GM12873 (cell line): ENCODE data around the gene TNS2.

Experiments used
- TF ChIP-seq, protein P1 (sequence below): IDR thresholded peaks from 2 replicates; pipeline ENCODE4 v1.5.1; 2012; ENCODE audit warnings: low read depth, mild to moderate bottlenecking, moderate library complexity, low read length, control low read depth; ENCODE audit not compliant: insufficient read depth; ENCODE audit errors: missing control alignments

TNS2 gene

DNA sequence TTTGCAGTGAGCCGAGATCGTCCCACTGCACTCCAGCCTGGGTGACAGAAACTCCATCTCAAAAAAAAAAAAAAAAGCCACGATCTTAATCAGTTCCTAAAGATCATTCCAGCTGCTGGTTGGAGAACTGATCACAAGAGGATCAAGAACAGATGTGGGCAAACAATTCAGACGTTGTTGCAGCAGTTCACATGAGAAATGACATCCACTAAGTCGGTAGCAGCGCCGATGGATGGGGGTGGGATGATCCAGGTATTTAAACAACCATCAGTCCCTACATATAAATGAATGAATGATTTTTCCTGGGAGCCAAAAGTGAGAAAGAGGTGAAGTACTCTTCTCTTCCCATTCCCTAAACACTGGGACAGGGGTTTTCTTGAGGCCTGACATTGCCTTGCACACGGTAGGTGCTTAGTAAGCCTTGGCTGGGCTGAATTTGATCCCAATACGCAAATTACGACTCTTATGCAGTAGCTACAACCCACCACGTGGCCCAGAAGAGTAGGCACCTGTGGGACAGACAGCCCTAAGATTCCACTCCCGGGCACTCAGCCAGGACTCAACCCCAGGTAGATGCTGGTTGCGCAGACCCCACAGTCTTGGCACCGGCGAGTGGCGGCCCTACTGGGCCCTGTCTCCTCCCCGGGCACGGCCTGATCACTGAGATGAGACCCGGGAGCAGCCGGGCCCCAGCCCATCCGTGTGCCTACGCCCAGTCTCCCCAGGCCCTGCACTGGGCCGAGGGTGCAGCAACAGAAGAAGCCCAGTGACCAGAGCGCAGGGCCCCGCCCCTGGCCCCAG lies 28.8 kb downstream of the TNS2 start:
- TF ChIP-seq, protein P1, sequence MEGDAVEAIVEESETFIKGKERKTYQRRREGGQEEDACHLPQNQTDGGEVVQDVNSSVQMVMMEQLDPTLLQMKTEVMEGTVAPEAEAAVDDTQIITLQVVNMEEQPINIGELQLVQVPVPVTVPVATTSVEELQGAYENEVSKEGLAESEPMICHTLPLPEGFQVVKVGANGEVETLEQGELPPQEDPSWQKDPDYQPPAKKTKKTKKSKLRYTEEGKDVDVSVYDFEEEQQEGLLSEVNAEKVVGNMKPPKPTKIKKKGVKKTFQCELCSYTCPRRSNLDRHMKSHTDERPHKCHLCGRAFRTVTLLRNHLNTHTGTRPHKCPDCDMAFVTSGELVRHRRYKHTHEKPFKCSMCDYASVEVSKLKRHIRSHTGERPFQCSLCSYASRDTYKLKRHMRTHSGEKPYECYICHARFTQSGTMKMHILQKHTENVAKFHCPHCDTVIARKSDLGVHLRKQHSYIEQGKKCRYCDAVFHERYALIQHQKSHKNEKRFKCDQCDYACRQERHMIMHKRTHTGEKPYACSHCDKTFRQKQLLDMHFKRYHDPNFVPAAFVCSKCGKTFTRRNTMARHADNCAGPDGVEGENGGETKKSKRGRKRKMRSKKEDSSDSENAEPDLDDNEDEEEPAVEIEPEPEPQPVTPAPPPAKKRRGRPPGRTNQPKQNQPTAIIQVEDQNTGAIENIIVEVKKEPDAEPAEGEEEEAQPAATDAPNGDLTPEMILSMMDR = no peak

DNA sequence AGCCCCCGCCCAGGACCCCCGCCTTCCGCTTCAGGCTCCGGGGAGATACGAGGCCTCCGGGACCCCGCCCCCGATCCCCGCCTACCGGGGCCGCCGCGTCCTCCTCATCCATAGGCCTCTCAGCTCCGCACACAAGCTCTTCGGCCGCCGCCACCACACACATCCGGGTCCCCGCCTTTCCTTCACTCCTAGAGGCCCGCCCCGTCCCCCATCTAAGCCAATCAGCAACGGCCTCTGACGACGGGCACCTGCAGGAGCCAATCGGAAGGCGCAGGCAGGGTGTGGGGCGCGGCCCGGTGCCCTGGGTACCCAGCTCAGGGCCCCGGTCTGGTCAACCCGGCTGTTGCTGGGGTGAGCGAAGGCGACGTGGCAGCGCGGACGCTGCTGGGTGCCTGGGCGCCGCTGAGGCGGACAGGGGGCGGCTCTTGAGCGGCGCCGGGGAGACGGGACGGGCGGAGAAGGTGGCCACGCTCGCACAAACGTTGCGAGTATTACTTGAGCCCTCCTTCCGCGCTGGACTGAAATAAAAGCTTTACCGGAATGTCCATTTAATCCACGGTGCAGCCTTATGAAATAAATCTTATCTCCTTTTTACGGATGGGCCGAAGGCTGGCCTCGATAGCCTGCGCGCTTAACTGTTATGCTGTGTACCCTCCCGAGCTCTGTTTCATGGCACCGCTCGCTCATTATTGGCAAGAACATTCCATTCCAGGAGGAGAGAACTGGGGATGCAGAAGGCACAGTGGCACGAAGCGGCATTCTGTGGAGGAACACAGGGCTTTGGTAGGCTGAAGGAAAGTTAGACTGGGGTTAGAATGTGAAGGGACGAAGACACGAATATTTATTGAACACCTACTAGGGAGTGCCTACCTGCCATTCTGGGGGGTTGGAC lies 29.6 kb downstream of the TNS2 start, which contains the start of gene SPRYD3:
Gene SPRYD3 (minus strand): TSS at position 165 of the 892 bp plus-strand sequence. CDS start 57 bp downstream, at position 108.
- TF ChIP-seq, protein P1 = no peak

DNA sequence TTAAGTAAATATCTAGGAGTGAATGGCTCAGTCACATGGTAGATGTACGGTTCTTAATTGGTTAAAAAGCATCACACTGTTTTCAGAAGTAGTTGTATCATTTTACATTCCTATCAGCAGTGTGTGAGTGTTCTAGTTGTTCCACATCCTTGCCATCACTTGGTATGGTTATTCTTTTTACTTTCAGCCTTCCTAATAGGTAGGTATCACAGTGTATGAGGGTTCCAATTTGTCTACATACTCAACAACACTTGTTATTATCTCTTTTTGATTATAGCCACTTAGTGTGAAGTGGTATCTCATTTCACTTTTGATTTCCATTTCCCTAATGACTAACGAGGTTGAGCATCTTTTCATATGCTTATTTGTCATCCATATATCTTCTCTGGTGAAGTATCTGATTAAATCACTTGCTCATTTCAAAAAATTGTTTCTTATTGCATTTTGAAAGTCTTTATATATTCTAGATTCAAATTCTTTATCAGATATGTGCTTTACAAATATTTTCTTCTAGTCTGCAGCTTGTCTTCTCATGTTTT lies 32.8 kb downstream of the TNS2 start:
- TF ChIP-seq, protein P1 = no peak

DNA sequence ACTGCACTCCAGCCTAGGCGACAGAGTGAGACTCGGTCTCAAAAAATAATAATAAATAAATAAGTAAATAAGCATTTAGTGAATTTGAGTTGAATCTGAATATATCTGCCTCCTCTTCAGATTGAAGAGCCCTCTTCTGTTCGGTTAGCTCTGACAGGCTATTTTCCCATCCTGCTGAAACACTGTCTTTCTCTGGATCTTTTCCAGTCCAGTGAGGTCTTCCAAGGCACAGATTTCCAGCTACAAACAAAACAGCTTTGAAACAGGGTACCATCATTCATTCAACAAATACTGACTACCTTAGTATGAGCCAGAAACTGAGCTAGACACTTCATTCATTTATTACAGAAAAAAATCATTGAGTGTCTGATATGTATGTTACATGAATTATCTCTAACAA lies 36.5 kb downstream of the TNS2 start:
- TF ChIP-seq, protein P1 = no peak

DNA sequence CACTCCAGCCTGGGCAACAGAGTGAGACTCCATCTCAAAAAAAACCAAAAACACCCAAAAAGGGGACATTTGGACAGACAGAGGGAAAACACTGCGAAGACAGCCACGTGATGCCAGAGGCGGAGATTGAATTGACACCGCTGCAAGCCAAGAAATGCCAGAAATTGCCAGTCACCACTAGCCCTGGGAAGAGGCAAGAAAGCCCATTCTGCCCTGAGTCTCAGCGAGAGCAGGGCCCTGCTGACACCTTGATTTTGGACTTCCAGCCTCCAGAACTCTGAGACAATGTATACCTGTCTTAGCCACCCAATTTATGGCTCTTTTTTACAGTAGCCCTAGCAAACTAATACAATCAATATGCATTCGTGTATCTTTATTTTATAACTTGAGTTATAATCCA lies 40.2 kb downstream of the TNS2 start:
- TF ChIP-seq, protein P1 = no peak

DNA sequence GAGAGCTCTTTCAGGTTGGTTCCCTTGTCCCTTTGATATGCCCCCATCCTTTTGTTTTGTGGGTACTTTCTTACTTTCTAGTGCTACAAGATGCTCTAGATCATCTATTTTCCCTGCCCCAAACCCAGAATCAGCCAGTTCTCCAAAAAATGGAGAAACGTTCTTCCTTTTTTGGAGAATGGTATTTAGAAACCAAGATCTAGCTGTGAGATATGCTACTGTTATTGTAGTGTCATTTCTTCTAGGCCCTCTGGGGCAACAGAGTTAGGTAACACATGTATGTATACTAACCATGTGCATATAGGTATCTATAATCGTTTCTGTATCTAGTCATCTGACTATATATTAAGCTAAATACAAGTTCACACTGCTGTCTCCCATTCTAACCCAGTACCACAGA lies 40.7 kb downstream of the TNS2 start:
- TF ChIP-seq, protein P1 = no peak

DNA sequence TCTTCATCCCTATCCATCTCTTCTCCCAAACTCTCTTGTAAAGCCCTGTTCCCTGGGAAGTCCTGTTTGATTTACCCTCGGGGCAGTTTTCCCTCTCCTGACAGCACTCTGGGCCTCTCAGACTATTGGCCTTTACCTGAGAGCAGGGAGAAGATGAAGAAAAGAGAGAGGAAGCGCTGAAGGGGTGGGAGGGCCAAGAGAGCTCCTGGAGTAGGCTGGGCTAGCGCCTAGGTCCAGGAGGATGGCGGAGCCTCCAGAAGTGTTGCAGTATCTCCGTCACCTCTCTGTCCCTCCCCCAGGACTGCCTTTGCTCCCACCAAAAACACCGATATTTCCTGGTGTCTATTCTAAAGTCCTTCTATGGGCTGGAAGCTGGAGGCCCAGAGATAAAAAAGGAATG lies 41.9 kb downstream of the TNS2 start:
- TF ChIP-seq, protein P1 = no peak
